PC-3 (cell line): ENCODE results near the gene ETNK2. TPM values are rescaled to one million over a fixed set of nuclear protein-coding genes. Genes with fewer than 3 reads are reported as not detected.

ENCODE experiments used
- ATAC-seq: fragments of 200-7000 bp; cut with Tn5 transposase; 2 replicates; pipeline ENCODE4 v1.9.1; 2020; ENCODE audit warnings: mild to moderate bottlenecking, moderate library complexity
- BruUV-seq: library from RNA; stranded (reverse); fragments of 400-500 nt; replicated peaks from 2 replicates; lab custom pipeline; 2021; lab: Mats Ljungman, UMichigan
- CTCF ChIA-PET: fragments of 300-600 bp; sonication (Branson Sonifier 250); formaldehyde crosslinking; loops from one replicate; lab custom pipeline; 2022; ENCODE audit warnings: antibody characterized with exemption; lab: Charles Lee
- POLR2A ChIA-PET: fragments of 300-600 bp; sonication (Branson Sonifier 250); formaldehyde crosslinking; loops from one replicate; lab custom pipeline; 2022; ENCODE audit warnings: antibody characterized with exemption; ENCODE audit not compliant: unreplicated experiment; lab: Charles Lee
- DNase-seq: peaks from one replicate; pipeline ENCODE4 v3.0.0-alpha.2; 2015
- H2AFZ ChIP-seq: fragments of 300-600 bp; sonication (generic); 2 replicates; pipeline ENCODE4 v1.6.0; 2016; ENCODE audit warnings: antibody characterized with exemption, low read length
- H3F3A ChIP-seq: fragments of 300-600 bp; sonication (generic); one replicate; pipeline ENCODE4 v1.6.0; 2017; ENCODE audit warnings: antibody characterized with exemption, low read length, control low read depth, mild to moderate bottlenecking; ENCODE audit not compliant: unreplicated experiment
- H3K27ac ChIP-seq: fragments of 300-600 bp; sonication (generic); 2 replicates; pipeline ENCODE4 v1.5.1; 2016; ENCODE audit warnings: mild to moderate bottlenecking, low read length
- H3K27me3 ChIP-seq: fragments of 300-600 bp; sonication (generic); 2 replicates; pipeline ENCODE4 v1.6.1; 2016; ENCODE audit warnings: low read length, mixed read lengths
- H3K36me3 ChIP-seq: fragments of 300-600 bp; sonication (generic); 2 replicates; pipeline ENCODE4 v1.6.1; 2016; ENCODE audit warnings: low read depth, mixed run types, low read length, mixed read lengths
- H3K4me1 ChIP-seq: fragments of 300-600 bp; sonication (generic); 2 replicates; pipeline ENCODE4 v1.5.1; 2016; ENCODE audit warnings: low read length; ENCODE audit not compliant: insufficient read depth
- H3K4me2 ChIP-seq: fragments of 300-600 bp; sonication (generic); 2 replicates; pipeline ENCODE4 v1.6.0; 2016; ENCODE audit warnings: low read length
- H3K4me3 ChIP-seq: fragments of 300-600 bp; sonication (generic); 2 replicates; pipeline ENCODE4 v1.5.1; 2016; ENCODE audit warnings: mild to moderate bottlenecking, low read length, mixed read lengths
- H3K79me2 ChIP-seq: fragments of 300-600 bp; sonication (generic); 2 replicates; pipeline ENCODE4 v1.6.1; 2017; ENCODE audit warnings: low read length, mixed read lengths
- H3K9ac ChIP-seq: fragments of 300-600 bp; sonication (generic); 2 replicates; pipeline ENCODE4 v1.6.0; 2016; ENCODE audit warnings: mild to moderate bottlenecking, low read length
- H3K9me2 ChIP-seq: fragments of 300-600 bp; sonication (generic); replicated peaks from 2 replicates; pipeline ENCODE4 v1.6.1; 2016; ENCODE audit warnings: mixed run types, low read length, mixed read lengths
- H3K9me3 ChIP-seq: fragments of 300-600 bp; sonication (generic); 2 replicates; pipeline ENCODE4 v1.6.1; 2016; ENCODE audit warnings: low read length, mixed read lengths
- H4K20me1 ChIP-seq: fragments of 300-600 bp; sonication (generic); 2 replicates; pipeline ENCODE4 v1.6.1; 2016; ENCODE audit warnings: low read length, mixed read lengths
- CTCF ChIP-seq: fragments of 300-600 bp; sonication (generic); conservative IDR thresholded peaks from 2 replicates; pipeline ENCODE4 v1.5.1; 2017; ENCODE audit warnings: antibody characterized with exemption, low read depth, mild to moderate bottlenecking, low read length
- EZH2 ChIP-seq: fragments of 300-600 bp; sonication (generic); IDR thresholded peaks from one replicate; pipeline ENCODE4 v1.6.1; 2017; ENCODE audit warnings: antibody characterized with exemption, mild to moderate bottlenecking, low read length; ENCODE audit not compliant: unreplicated experiment
- EZH2phosphoT487 ChIP-seq: fragments of 300-600 bp; sonication (generic); IDR thresholded peaks from 2 replicates; pipeline ENCODE4 v1.6.1; 2018; ENCODE audit warnings: mild to moderate bottlenecking, antibody characterized with exemption, low read length, borderline replicate concordance
- intact Hi-C: fragments of 100-400 bp; cut with micrococcal nuclease; formaldehyde crosslinking; loops from 2 replicates; pipeline ENCODE4 v1.9.0; 2023
- total RNA-seq: library from RNA; depleted of rRNA; stranded (reverse); fragments of >200 nt; gene quantifications from 2 replicates; pipeline ENCODE4 v1.2.3, GENCODE V29; 2014

Gene ETNK2
- total RNA-seq, 1 experiment from 2014 or later, result 37.1 TPM

- BruUV-seq, result no TSS peak
- no peak overlapping the region for H3K27ac ChIP-seq
- H3K27me3 ChIP-seq, result no peaks in the 10 kb centered on the region
- no peak overlapping the region for H2AFZ ChIP-seq
- H3K79me2 ChIP-seq, result peaks cover 27% of the 10 kb centered on the region
- no peaks in the 10 kb centered on the region for H3K9me3 ChIP-seq
- intact Hi-C loops, result no loop called here
- H3K4me2 ChIP-seq, result peak overlapping the region; percentile 75
- H3K4me1 ChIP-seq, result peaks cover 61% of the 10 kb centered on the region
- ChIA-PET CTCF (no interaction called here), POLR2A (no interaction called here)
- no peaks in the 10 kb centered on the region for H3K9me2 ChIP-seq
- H3K9ac ChIP-seq, result no peak overlapping the region
- no peak for DNase-seq
- H3K36me3 ChIP-seq, result no peaks in the 10 kb centered on the region; the same call in 1 of the 2 replicates
- peak overlapping the region; percentile 51; the same call in 1 of the 2 replicates for H3K4me3 ChIP-seq
- no peaks in the 10 kb centered on the region for H4K20me1 ChIP-seq
- TF ChIP-seq EZH2 (no peak), EZH2phosphoT487 (no peak), CTCF (no peak)
- no peak for ATAC-seq
- no peaks in the 10 kb centered on the region for H3F3A ChIP-seq
Measured at GRCh38 chr1:204176049-204176448, 24.2 kb upstream of the ETNK2 start.

DNA sequence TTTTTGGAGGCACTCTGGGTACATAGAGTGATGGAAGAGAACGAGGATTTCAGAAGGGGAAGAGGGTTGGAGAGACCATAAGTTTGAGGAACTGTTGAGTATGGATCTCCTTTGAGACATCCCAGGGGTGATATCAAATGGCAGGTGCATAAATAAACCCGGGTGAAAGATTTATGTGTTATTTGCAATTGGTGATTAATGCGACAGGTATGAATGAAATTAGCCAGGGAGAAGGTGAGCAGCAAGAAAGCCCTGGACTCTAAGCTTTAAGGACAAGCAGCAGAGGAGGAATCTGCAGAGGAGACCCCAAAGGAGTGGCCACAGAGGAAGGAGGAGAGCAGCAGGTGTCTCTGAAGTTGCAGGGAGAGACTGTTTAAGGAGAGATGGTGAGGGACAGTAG is 23.1 kb upstream of the ETNK2 start:
- POLR2A ChIA-PET, result no interaction called here
- BruUV-seq, result no TSS peak

More for the DNA sequence above, 23.1 kb upstream of the ETNK2 start:
- DNase-seq, result peak; percentile 89
- TF ChIP-seq EZH2phosphoT487 (no peak), EZH2 (no peak), CTCF (no peak)
- H3K4me3 ChIP-seq, result peak overlapping the region; percentile 51
- H3K27ac ChIP-seq, result peak overlapping the region; percentile 30
- intact Hi-C loops, result loop anchor here (2.0 kb wide), 1 partner anchor 16 kb away; no protein-coding TSS in a partner anchor
- H4K20me1 ChIP-seq, result no peaks in the 10 kb centered on the region
- H3K9me2 ChIP-seq, result no peaks in the 10 kb centered on the region
- peak overlapping the region; percentile 7; the same call in 1 of the 2 replicates for H3K9ac ChIP-seq
- no peaks in the 10 kb centered on the region for H3F3A ChIP-seq
- peak overlapping the region; percentile 32; the same call in 1 of the 2 replicates for H2AFZ ChIP-seq
- H3K27me3 ChIP-seq, result no peaks in the 10 kb centered on the region
- peaks cover 10% of the 10 kb centered on the region for H3K36me3 ChIP-seq
- H3K79me2 ChIP-seq, result peaks cover 27% of the 10 kb centered on the region
- H3K4me1 ChIP-seq, result peaks cover 66% of the 10 kb centered on the region
- CTCF ChIA-PET, result interaction anchor here (1.0 kb wide), 1 partner anchor 24 kb away, joined by 5 read pairs; no protein-coding TSS in a partner anchor
- peak; percentile 17 for ATAC-seq
- peak overlapping the region; percentile 75 for H3K4me2 ChIP-seq
- H3K9me3 ChIP-seq, result peaks cover 10% of the 10 kb centered on the region
